ENCODE results near the gene NUP93. TPM values are rescaled to one million over a fixed set of nuclear protein-coding genes. Genes with fewer than 3 reads are reported as not detected.

The NUP93 gene
- polyA plus RNA-seq, 1 donor from 2014 or later: 237 TPM

DNA sequence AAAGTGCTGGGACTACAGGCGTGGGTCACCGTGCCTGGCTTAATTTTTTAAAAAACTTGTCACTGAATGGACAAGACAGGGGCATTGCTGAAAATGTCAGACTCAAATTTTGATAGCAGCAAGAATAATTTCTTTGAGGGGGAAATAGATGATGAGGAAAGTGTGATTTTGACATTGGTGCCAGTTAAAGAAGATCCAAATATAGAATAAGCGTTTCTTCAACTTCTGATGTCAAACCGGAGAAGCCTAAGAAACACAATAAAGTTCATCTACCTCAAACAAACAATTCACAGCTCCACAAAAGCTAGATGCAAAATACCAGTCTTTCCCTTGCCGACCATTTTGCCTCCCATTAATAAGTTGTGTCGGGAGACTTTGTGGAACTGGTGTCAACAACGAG is 43.2 kb upstream of the NUP93 start:
- Histone ChIP-seq H3K27me3 (ENCODE audit: insufficient read depth, low read depth, low read length) (peaks cover 23% of the 10 kb centered on the region), H3K4me3 (ENCODE audit: low read length) (no peak overlapping the region), H3K9me3 (ENCODE audit: low read length) (no peaks in the 10 kb centered on the region), H3K36me3 (ENCODE audit: insufficient read depth, low read length) (no peaks in the 10 kb centered on the region), H3K4me2 (ENCODE audit: low read length) (no peak overlapping the region), H3K9me2 (ENCODE audit: insufficient read depth, low read length) (no peaks in the 10 kb centered on the region), H4K20me1 (ENCODE audit: insufficient read depth) (no peaks in the 10 kb centered on the region), H3K9ac (ENCODE audit: low read length) (no peak overlapping the region), H3F3A (ENCODE audit: insufficient read depth, low read length, poor library complexity, severe bottlenecking) (no peaks in the 10 kb centered on the region), H3K79me2 (replicated peaks; ENCODE audit: insufficient read depth, low read length) (no peaks in the 10 kb centered on the region), H2AFZ (ENCODE audit: low read depth, low read length) (no peak overlapping the region), H3K27ac (ENCODE audit: low read length) (no peak overlapping the region)
- TF ChIP-seq CTCF (IDR thresholded peaks at IDR 0.05; ENCODE audit: poor library complexity, severe bottlenecking) (no peak), TAF1 (IDR thresholded peaks at IDR 0.05; ENCODE audit: low read depth) (no peak), RAD21 (conservative IDR thresholded peaks at IDR 0.05) (no peak), MXI1 (conservative IDR thresholded peaks at IDR 0.05; ENCODE audit: poor library complexity, severe bottlenecking) (no peak), SMC3 (conservative IDR thresholded peaks at IDR 0.05; ENCODE audit: poor library complexity) (no peak), EP300 (conservative IDR thresholded peaks at IDR 0.05; ENCODE audit: poor library complexity, severe bottlenecking) (no peak), POLR2AphosphoS5 (IDR thresholded peaks at IDR 0.05) (no peak), REST (IDR thresholded peaks at IDR 0.05; ENCODE audit: borderline replicate concordance) (no peak), EZH2 (IDR thresholded peaks at IDR 0.05; ENCODE audit: borderline replicate concordance, insufficient read depth, low read length, poor library complexity, severe bottlenecking) (no peak)

GRCh38 chr16:56688762-56689161 is 41.2 kb upstream of the NUP93 start:
- TF ChIP-seq EP300 (conservative IDR thresholded peaks at IDR 0.05; ENCODE audit: poor library complexity, severe bottlenecking) (no peak), POLR2AphosphoS5 (IDR thresholded peaks at IDR 0.05) (no peak), MXI1 (conservative IDR thresholded peaks at IDR 0.05; ENCODE audit: poor library complexity, severe bottlenecking) (no peak), RAD21 (conservative IDR thresholded peaks at IDR 0.05) (no peak), SMC3 (conservative IDR thresholded peaks at IDR 0.05; ENCODE audit: poor library complexity) (no peak), REST (IDR thresholded peaks at IDR 0.05; ENCODE audit: borderline replicate concordance) (no peak), EZH2 (IDR thresholded peaks at IDR 0.05; ENCODE audit: borderline replicate concordance, insufficient read depth, low read length, poor library complexity, severe bottlenecking) (no peak), TAF1 (IDR thresholded peaks at IDR 0.05; ENCODE audit: low read depth) (no peak), CTCF (IDR thresholded peaks at IDR 0.05; ENCODE audit: poor library complexity, severe bottlenecking) (no peak)
- Histone ChIP-seq H4K20me1 (ENCODE audit: insufficient read depth) (no peaks in the 10 kb centered on the region), H3K27me3 (ENCODE audit: insufficient read depth, low read depth, low read length) (peaks cover 3% of the 10 kb centered on the region), H2AFZ (ENCODE audit: low read depth, low read length) (no peak overlapping the region), H3K4me2 (ENCODE audit: low read length) (no peak overlapping the region), H3K9me2 (ENCODE audit: insufficient read depth, low read length) (no peaks in the 10 kb centered on the region), H3K36me3 (ENCODE audit: insufficient read depth, low read length) (no peaks in the 10 kb centered on the region), H3F3A (ENCODE audit: insufficient read depth, low read length, poor library complexity, severe bottlenecking) (no peaks in the 10 kb centered on the region), H3K9ac (ENCODE audit: low read length) (no peak overlapping the region), H3K9me3 (ENCODE audit: low read length) (no peaks in the 10 kb centered on the region), H3K4me3 (ENCODE audit: low read length) (no peak overlapping the region), H3K79me2 (replicated peaks; ENCODE audit: insufficient read depth, low read length) (no peaks in the 10 kb centered on the region), H3K27ac (ENCODE audit: low read length) (no peak overlapping the region)
